ENCODE data around the gene ACER2. TPM values are rescaled to one million over a fixed set of nuclear protein-coding genes. Genes with fewer than 3 reads are reported as not detected.

Gene ACER2
- total and polyA plus RNA-seq, 2 of the 4 experiments (the other 2 are of a cell fraction): 0.84 to 1.6 TPM

GRCh38 chr9:19469271-19469670 is 60.5 kb downstream of the ACER2 start:
- WGBS, 2 experiments (ENCODE audit: extremely low coverage in 2 of 2, insufficient read length in 1 of 2): no CpG with 5 or more reads among the region's 3 CpGs
- H3K9me3 ChIP-seq (ENCODE audit: control insufficient read depth, insufficient read depth, low read length): no peaks in the 10 kb centered on the region
- no peak overlapping the region for H2BK5ac ChIP-seq (ENCODE audit: low read depth, low read length, poor library complexity, severe bottlenecking)
- no peak overlapping the region for H2BK15ac ChIP-seq (ENCODE audit: low read depth, low read length)
- H3K36me3 ChIP-seq (ENCODE audit: control insufficient read depth, insufficient read depth, low read length): no peaks in the 10 kb centered on the region
- no peaks in the 10 kb centered on the region for H4K20me1 ChIP-seq (ENCODE audit: insufficient read depth, low read length)
- ATAC-seq (ENCODE audit: low read depth) (no peak), DNase-seq (no peak)
- ChIA-PET CTCF (no interaction called here), POLR2A (ENCODE audit: unreplicated experiment) (no interaction called here)
- no peak overlapping the region for H4K8ac ChIP-seq (ENCODE audit: low read depth in 2 of 2, low read length in 2 of 2)
- no TSS peak for BruUV-seq (replicated peaks)
- H3K4me2 ChIP-seq (ENCODE audit: low read depth, low read length): no peak overlapping the region
- no peaks in the 10 kb centered on the region for H3K79me1 ChIP-seq (ENCODE audit: low read depth in 1 of 2, low read length in 2 of 2)
- 0 out of 2 replicates have a peak, but pooled peaks cover 2% of the 10 kb centered on the region for H3K4me1 ChIP-seq (ENCODE audit: control insufficient read depth, insufficient read depth, low read length)
- H2AFZ ChIP-seq (replicated peaks; ENCODE audit: low read length, poor library complexity): no peak overlapping the region
- TF ChIP-seq POLR2A (IDR thresholded peaks at IDR 0.05; ENCODE audit: low read depth, low read length) (no peak), SMC3 (IDR thresholded peaks at IDR 0.05; ENCODE audit: low read depth, low read length) (no peak), RAD21 (IDR thresholded peaks at IDR 0.05; ENCODE audit: low read length) (no peak), NFE2L2 (IDR thresholded peaks at IDR 0.05; ENCODE audit: low read depth, low read length) (no peak), FOS (IDR thresholded peaks at IDR 0.05; ENCODE audit: low read depth, low read length) (no peak), RFX5 (IDR thresholded peaks at IDR 0.05; ENCODE audit: low read depth, low read length) (no peak), MAFK (IDR thresholded peaks at IDR 0.05; ENCODE audit: low read depth, low read length) (no peak), RCOR1 (IDR thresholded peaks at IDR 0.05; ENCODE audit: insufficient replicate concordance, low read length) (no peak), CHD1 (IDR thresholded peaks at IDR 0.05; ENCODE audit: low read depth, low read length) (no peak), USF2 (IDR thresholded peaks at IDR 0.05; ENCODE audit: low read depth, low read length) (no peak), BHLHE40 (IDR thresholded peaks at IDR 0.05; ENCODE audit: low read depth, low read length) (no peak)
- no peak overlapping the region for H3K4ac ChIP-seq (ENCODE audit: low read depth, low read length)
- H3K9me1 ChIP-seq (ENCODE audit: insufficient read depth, low read length): peaks cover 3% of the 10 kb centered on the region
- no peak overlapping the region for H3K23ac ChIP-seq (ENCODE audit: low read depth, low read length)
- H2AK9ac ChIP-seq (replicated peaks; ENCODE audit: low read depth, low read length, poor library complexity): no peak overlapping the region
- H3K56ac ChIP-seq (ENCODE audit: extremely low read depth, insufficient read depth, low read length): no peak overlapping the region
- H4K5ac ChIP-seq (ENCODE audit: low read depth, low read length): no peak overlapping the region
- in situ Hi-C loops (cut with MboI; ENCODE audit: low sequenced_read_pairs): no loop called here
- no peak overlapping the region for H3K9ac ChIP-seq (ENCODE audit: low read depth, low read length)
- no peak overlapping the region for H3K18ac ChIP-seq (ENCODE audit: low read depth, low read length)
- no peak overlapping the region for H3K14ac ChIP-seq (replicated peaks; ENCODE audit: low read depth, low read length)
- H3K4me3 ChIP-seq (ENCODE audit: insufficient read depth, low read depth, low read length): no peak overlapping the region
- no peak overlapping the region for H2AK5ac ChIP-seq (ENCODE audit: low read depth, low read length)
- intact Hi-C loops (cut with micrococcal nuclease): no loop called here
- H4K91ac ChIP-seq (ENCODE audit: insufficient read depth, low read depth, low read length): no peak overlapping the region
- no peak overlapping the region for H2BK20ac ChIP-seq (ENCODE audit: low read depth, low read length)
- dilution Hi-C loops (cut with HindIII; ENCODE audit: low sequenced_read_pairs, unreplicated experiment): no loop called here
- no peak overlapping the region for H2BK120ac ChIP-seq (ENCODE audit: low read depth, low read length)
- peaks cover 21% of the 10 kb centered on the region for H3K27me3 ChIP-seq (ENCODE audit: control insufficient read depth, insufficient read depth, low read length)
- no peak overlapping the region for H3K27ac ChIP-seq (ENCODE audit: insufficient read depth, low read length)
